A375 (cell line): Measurements from ENCODE around the gene PHLPP1. TPM values are rescaled to one million over a fixed set of nuclear protein-coding genes. Genes with fewer than 3 reads are reported as not detected.

Experiments
- small RNA-seq: library from RNA; depleted of rRNA; stranded (forward); fragments of <200 nt; gene quantifications from one replicate; pipeline ENCODE3, GENCODE V24; 2014
- total RNA-seq: library from RNA; depleted of rRNA; stranded (reverse); fragments of >200 nt; shearing (Covaris generic); gene quantifications from 2 replicates; pipeline ENCODE4 v1.2.3, GENCODE V29; 2014; rRNA removed

The PHLPP1 gene
- total RNA-seq, result 8.8 and 9.0 TPM in 2 replicates

DNA sequence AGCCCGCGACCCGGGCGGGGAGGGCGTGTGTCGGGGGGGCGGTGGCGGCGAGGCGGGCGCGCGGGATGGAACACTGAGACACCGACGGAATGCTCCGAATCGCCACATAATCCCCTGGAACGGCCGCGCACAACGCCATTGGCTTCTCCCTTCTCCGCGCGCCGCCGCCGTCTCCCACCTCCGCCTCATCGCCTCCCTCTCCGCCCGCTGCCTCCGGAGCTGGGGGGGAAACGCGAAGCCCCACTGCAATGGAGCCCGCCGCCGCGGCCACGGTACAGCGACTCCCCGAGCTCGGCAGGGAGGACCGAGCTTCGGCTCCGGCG is at the start of gene PHLPP1:
Gene PHLPP1 (plus strand): TSS at position 106 of the 323 bp plus-strand sequence. CDS start 143 bp downstream, at position 249.

Small RNA genes within 50 kb of the gene (small RNA-seq; reads per million reads assigned to genes)
- not detected for gene RNU6-142P

Other genes with a start within 250 kb of the PHLPP1 start
- 6.2 and 8.0 TPM in 2 replicates for gene ZCCHC2, start 192.5 kb upstream of the PHLPP1 start, total RNA-seq